T-helper 9 cell (primary cell): ENCODE measurements around the gene RIMBP2.

Experiments
- DNase-seq: peaks from one replicate; pipeline ENCODE4 v3.0.0-alpha.2; 2020

Gene RIMBP2

GRCh38 chr12:130435331-130435730, 280.8 kb downstream of the RIMBP2 start:
- DNase-seq: no peak

- DNase-seq: no peak
Measured at GRCh38 chr12:130434560-130434959, 281.5 kb downstream of the RIMBP2 start.

- no peak for DNase-seq
Measured at GRCh38 chr12:130433834-130434233, 282.3 kb downstream of the RIMBP2 start.

- no peak for DNase-seq
Measured at GRCh38 chr12:130433411-130433810, 282.7 kb downstream of the RIMBP2 start.

- no peak for DNase-seq
Measured at GRCh38 chr12:130431176-130431575, 284.9 kb downstream of the RIMBP2 start.

GRCh38 chr12:130429656-130430505, 286.2 kb downstream of the RIMBP2 start:
- DNase-seq: no peak

- no peak for DNase-seq
Measured at GRCh38 chr12:130428116-130428515, 288.0 kb downstream of the RIMBP2 start.

- DNase-seq: no peak
Measured at GRCh38 chr12:130427381-130427887, 288.7 kb downstream of the RIMBP2 start.

- no peak for DNase-seq
Measured at GRCh38 chr12:130425698-130426245, 290.3 kb downstream of the RIMBP2 start.

GRCh38 chr12:130424858-130425697, 291.0 kb downstream of the RIMBP2 start:
- DNase-seq: no peak

GRCh38 chr12:130423991-130424857, 291.9 kb downstream of the RIMBP2 start:
- DNase-seq: no peak

- DNase-seq: no peak
Measured at GRCh38 chr12:130423136-130423535, 293.0 kb downstream of the RIMBP2 start.

GRCh38 chr12:130422676-130423075, 293.4 kb downstream of the RIMBP2 start:
- DNase-seq: no peak

GRCh38 chr12:130421896-130422295, 294.2 kb downstream of the RIMBP2 start:
- DNase-seq: no peak

- DNase-seq: no peak
Measured at GRCh38 chr12:130420071-130420470, 296.0 kb downstream of the RIMBP2 start.

GRCh38 chr12:130419116-130419515, 297.0 kb downstream of the RIMBP2 start:
- DNase-seq: no peak

- DNase-seq: no peak
Measured at GRCh38 chr12:130418251-130418650, 297.8 kb downstream of the RIMBP2 start.

GRCh38 chr12:130414381-130414780, 301.7 kb downstream of the RIMBP2 start:
- no peak for DNase-seq

- DNase-seq: no peak
Measured at GRCh38 chr12:130413909-130414308, 302.2 kb downstream of the RIMBP2 start.

- no peak for DNase-seq
Measured at GRCh38 chr12:130412384-130412783, 303.7 kb downstream of the RIMBP2 start.

GRCh38 chr12:130405332-130405731, 310.8 kb downstream of the RIMBP2 start:
- DNase-seq: no peak

GRCh38 chr12:130401703-130402102, 314.4 kb downstream of the RIMBP2 start:
- DNase-seq: no peak
